Mucosa of gallbladder (tissue), 1 donor: ENCODE measurements around the gene PLEKHA3. TPM values are rescaled to one million over a fixed set of nuclear protein-coding genes. Genes with fewer than 3 reads are reported as not detected.
A peak's percentile ranks its signal among the peaks of the same experiment; 100 is the strongest.

Experiments
- DNase-seq: peaks from one replicate; pipeline ENCODE4 v3.0.0-alpha.2; 2020; ENCODE audit warnings: low spot score
- total RNA-seq: library from RNA; stranded (reverse); gene quantifications from one replicate; pipeline ENCODE4 v1.2.1, GENCODE V29; 2021
- donor health status: DM: no; HTN: no; CAD: no.

PLEKHA3 gene
- total RNA-seq, 1 donor from 2014 or later, result 37.4 TPM

DNA sequence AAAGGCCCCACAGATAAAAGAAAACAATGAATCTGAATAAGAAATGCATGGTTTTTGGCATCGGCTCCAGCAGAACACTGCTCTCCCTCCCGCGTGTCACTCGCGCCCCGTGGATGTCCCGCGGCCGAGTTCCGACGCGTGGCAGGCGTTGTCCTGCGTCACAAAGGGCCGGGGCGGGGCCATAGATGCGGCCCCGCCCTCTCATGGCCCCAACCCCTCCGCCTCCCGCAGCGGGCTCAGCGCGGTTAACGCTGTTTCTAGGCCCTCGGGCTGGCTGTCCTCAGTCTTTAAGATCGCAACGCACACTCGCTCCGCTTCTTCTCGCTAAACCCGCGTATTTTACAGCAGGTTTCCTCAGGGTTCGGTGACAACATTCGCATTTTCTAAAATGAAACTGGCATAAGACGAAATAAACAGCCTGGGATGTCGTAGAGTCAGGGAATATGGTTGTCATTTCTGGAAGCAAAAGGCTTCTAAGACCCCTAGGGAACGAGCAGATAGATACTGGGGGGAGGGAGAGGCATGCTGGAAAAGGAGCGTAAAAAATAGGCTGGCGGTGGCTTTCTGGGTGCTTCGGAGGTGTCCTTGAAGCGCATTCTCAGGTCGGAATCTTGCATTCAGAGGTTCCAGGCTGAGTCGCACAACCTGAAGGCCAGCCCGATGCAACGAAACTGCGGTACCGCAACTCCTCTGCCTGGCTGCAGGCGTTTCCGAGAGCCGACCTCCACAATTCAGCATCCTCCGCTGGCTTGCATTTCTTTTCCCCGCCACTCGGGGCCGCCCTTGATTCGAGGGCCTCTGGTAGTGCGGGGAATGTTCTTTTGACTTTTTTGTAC is 1.6 kb upstream of the PLEKHA3 start, which contains the start of gene FKBP7:
TSS of gene FKBP7 (minus strand) at position 162 of the 836 bp plus-strand sequence. CDS start at position 61, 101 bp downstream.
- DNase-seq, result peak; percentile 86

- DNase-seq, result no peak
Measured at GRCh38 chr2:178479275-178479616, 1.0 kb upstream of the PLEKHA3 start.

DNA sequence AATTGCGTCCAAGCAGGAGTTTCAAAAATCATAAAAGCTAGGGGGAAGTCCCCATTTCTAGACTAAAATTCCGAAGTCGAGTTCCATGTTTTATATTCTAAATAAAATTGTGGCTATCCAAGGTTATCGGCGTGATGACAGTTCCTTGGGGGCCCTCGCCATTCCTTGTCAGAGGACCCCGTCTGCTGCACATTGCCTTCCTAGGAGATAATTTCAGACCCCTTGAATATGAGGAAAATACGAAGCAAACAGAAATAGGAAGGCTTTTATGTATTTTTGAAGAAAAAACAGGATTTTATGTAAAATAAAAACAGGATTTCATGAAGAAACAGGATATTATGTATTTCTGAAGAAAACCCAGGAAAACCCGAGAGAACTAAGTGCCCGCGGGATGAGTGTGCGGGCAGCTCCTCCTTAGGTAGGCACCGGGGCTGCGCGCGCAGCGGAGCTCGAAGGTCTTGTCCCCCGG is 465 bp upstream of the PLEKHA3 start:
- no peak for DNase-seq

- no peak for DNase-seq
Measured at GRCh38 chr2:178482437-178482836, 2.2 kb downstream of the PLEKHA3 start.

GRCh38 chr2:178484245-178485041 is 4.2 kb downstream of the PLEKHA3 start:
- peak; percentile 36 for DNase-seq

GRCh38 chr2:178485356-178485755 is 5.1 kb downstream of the PLEKHA3 start:
- no peak for DNase-seq

DNA sequence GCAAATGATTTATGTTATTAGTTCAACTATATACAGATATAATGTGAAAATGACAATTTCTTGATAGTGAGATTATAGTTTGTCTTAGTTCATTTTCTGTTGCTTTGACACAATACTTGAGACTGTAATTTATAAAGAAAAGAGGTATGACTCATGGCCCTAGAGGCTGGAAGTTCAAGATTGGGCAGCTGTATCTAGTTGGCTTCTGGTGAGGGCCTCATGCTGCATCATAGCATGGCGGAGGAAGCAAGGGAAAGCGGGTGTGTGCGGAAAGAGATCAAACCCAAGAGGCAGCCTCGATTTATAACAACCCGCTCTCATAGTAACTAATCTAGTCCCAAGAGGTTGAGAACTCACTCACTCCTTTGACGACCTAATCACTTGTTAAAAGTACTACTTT is 11.4 kb downstream of the PLEKHA3 start:
- DNase-seq, result no peak

GRCh38 chr2:178496049-178496448 is 15.8 kb downstream of the PLEKHA3 start:
- DNase-seq, result no peak

- DNase-seq, result no peak
Measured at GRCh38 chr2:178498137-178498536, 17.9 kb downstream of the PLEKHA3 start.

- DNase-seq, result no peak
Measured at GRCh38 chr2:178499640-178500039, 19.4 kb downstream of the PLEKHA3 start.

GRCh38 chr2:178502751-178503150 is 22.5 kb downstream of the PLEKHA3 start:
- no peak for DNase-seq

DNA sequence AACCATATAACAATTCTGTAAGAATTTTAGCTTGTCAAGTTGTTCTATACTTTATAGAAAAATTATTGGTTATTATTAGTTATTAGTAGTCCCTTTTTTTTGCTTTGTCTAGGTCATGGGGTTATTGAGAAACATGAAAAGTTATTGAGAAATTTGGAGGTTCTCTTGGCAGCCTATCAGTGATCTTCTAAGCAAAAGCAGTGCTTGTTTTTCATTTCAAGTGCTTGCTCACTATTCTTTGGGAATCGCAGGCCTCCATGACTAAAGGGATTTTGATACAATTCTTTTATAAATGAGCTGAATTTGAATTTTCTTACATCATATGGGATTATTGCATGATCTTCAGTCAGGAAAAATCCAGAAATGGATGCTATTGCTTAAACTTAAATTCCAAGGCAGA is 25.8 kb downstream of the PLEKHA3 start:
- DNase-seq, result no peak

GRCh38 chr2:178506524-178506923 is 26.3 kb downstream of the PLEKHA3 start:
- DNase-seq, result peak; percentile 34

- DNase-seq, result no peak
Measured at GRCh38 chr2:178506949-178507348, 26.7 kb downstream of the PLEKHA3 start.

GRCh38 chr2:178508646-178509045 is 28.4 kb downstream of the PLEKHA3 start:
- DNase-seq, result no peak

DNA sequence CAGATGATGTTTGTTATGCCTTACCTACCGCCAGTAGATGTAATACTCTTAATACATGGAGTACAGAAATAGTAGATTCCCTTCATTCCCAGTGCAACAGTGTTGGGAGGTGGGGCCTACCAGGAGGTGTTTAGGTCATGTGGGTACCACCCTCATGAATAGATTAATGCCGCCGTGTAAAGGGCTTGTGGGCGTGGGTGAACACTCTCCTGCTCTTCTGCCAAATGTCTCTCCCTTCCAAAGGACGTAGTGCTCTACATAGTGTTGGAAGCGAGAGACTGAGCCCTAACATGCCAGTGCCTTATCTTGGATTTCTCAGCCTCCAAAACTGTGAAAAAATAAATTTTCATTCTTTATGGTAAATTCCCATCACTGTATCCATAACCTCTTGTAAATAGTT is 30.1 kb downstream of the PLEKHA3 start:
- DNase-seq, result no peak

- no peak for DNase-seq
Measured at GRCh38 chr2:178512484-178512883, 32.2 kb downstream of the PLEKHA3 start.

- no peak for DNase-seq
Measured at GRCh38 chr2:178513876-178514275, 33.6 kb downstream of the PLEKHA3 start.

DNA sequence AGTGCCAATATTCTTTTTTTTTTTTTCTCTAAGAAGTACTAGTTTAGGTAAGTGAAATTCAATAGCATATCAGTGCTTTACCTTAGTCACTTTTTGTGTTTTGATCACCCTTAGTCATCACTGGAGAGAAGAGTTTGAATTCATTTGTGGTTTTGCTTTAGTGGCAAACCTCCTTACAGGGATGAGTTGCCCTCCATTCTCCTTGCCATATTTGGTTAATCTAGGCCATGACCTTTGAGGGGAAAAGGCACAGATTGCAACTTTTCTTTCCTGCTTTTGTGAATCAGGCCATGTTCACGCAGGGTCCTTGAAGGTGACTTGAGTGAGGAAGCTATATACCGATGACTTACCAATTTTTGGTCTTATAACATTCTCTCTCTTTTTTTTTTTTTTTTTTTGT is 34.4 kb downstream of the PLEKHA3 start:
- no peak for DNase-seq

- no peak for DNase-seq
Measured at GRCh38 chr2:178517496-178517895, 37.2 kb downstream of the PLEKHA3 start.

- DNase-seq, result no peak
Measured at GRCh38 chr2:178521304-178522150, 41.3 kb downstream of the PLEKHA3 start.
